GM18909 (cell line): ENCODE results near the gene CLCN3.
"Not testable (repeated sequence)": the region's sequence is repeated elsewhere in the genome, so short reads cannot be mapped to it uniquely, and the experiment has no call there.

Experiments
- ATAC-seq: cut with Tn5 transposase; IDR thresholded peaks from one replicate; pipeline ENCODE4 v1.9.1; 2021; ENCODE audit warnings: mild to moderate bottlenecking; ENCODE audit not compliant: unreplicated experiment, poor library complexity

The CLCN3 gene

DNA sequence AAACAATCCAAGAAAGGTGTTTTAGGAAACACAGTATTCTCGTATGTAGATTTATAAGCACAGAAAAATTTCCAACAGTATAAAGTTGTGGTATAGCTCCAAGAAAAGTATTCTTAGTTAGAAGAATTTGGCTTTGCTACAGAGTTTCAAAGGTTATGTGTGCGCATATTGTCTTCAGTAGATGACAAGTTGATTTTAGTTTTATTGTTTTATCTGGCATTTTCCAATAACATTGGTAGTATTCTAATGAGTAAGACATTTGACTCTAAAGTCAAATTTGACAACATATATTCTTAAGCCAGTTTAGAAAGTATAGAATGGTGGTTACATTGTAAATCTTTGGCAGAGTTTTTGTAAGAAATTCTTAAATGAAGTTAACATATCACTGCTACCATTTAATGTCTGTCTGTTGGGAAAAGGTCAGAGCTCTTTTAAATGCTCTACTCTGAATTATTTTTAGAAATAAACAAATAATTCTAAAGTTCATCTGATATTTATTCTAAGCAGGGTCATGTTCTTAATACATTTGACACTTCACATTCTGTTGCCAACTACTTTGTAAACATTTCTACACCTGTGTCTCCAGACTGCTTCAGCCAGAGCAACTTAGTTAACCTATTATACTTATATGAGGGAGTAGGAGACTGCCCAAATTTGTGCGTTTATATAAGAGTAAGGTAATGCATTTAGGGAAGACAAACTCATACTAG lies 30.0 kb downstream of the CLCN3 start:
- ATAC-seq, result no peak

DNA sequence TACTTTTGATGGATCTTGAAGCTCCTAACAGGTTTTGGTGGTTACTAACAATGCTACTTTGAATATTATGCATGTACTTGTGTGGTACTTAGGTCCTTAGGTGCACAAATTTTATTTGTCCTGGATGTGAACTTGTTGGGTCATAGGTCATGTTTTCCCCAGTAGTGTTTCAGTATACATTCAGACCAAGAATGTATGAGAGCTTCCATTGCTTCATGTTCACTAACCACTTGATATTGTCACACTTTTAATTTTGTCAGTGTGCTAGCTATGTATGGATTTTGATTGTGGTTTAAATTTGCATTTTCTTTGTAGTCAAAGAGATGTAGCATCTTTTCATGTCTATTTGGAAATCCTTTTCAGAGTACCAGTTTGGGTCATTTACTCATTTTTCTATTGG lies 32.2 kb downstream of the CLCN3 start:
- ATAC-seq, result no peak

DNA sequence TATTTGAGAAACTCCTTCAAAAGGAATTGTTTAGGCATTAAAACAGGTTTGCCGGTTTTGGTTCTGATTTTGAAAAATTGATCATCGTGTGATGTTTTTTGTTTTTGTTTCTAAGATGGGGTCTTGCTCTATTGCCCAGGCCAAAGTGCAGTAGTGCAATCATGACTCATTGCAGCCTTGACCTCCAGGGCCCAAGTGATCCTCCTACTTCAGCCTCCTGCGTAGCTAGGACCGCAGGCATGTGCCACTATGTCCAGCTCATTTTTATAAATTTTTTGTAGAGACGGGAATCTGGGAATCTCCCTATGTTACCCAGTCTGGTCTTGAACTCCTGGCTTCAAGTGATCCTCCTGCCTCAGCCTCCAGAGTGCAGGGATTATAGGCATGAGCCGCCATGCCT lies 35.0 kb downstream of the CLCN3 start:
- no peak for ATAC-seq

DNA sequence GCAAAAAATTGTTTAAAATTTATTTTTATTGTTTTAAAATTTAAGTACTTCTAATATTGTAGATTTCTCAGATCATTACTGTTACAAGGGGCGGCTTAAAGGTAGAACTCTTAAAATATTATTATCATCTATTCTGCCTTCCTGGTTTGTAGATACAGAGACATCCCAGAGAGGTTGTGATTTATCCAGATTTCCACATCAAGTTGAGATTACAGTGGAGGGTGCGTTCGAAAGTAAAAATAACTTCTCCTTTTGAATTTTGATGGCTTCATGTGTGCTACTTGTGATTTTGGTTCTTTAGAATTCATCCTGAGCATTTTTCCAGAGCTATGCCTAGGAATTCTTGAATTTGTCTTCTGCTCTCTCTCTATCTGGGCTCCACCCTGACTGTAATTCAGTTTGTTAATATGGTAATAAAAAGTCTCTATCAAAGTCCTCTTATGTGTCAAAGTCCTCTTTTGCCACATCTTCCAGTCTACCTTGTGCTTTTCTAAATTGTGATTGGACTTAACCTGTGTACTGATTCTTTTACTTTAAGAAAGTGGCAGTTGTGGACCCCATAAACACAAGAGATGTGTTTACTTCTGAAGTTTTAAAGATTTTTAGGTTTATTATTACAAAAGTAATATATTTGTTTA lies 37.2 kb downstream of the CLCN3 start:
- ATAC-seq, result no peak

DNA sequence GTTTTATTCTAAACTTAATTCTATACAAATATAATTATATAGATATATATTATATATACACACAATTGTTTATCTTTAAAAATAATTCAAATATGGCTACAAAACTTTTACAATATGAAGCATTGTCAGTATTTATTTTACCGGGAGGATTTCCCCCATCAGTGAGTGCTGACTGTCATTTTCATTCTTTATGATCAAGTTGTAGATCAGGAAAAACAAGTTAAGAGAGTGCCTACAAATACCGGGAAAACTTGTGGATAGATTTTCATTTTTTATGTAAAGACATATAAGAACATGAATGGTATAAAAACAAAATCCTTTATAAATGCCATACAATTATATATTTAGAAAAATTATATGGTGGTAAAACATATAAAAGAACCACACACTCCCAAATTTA lies 37.8 kb downstream of the CLCN3 start:
- no peak for ATAC-seq

DNA sequence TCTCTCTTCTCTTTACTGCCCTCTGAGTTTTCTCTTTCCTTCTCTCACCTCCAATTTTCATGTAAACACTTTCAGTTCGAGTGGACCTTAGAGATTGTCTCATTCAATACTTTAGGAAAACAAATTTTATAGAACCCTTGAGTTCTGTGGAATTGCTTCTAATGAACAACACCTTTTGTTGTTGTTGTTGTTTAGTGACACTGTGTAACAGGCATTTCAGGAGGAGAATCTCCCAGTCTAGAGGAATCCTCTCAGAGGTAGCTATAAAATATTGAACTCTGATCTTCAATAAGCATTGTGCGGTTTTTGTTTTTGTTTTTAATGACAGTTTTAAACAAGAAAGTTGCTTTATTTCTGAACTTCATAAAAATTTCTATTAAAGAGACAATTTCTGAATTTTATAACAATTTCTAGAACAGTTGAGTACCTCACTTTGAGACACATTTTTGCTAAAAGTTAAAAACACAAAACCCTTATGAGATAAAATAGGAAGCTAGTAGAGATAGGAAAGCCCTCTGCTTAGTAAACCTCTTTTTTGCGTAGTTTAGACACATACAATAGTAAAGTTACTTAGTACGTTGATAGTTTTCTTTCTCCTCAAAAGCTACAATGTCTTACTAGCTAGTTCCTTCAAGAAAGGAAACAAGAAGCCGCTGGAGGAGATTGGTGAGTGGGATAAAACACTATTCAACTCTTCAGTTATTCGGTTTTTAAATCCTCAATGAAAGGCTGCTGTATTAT lies 38.8 kb downstream of the CLCN3 start:
- no peak for ATAC-seq

DNA sequence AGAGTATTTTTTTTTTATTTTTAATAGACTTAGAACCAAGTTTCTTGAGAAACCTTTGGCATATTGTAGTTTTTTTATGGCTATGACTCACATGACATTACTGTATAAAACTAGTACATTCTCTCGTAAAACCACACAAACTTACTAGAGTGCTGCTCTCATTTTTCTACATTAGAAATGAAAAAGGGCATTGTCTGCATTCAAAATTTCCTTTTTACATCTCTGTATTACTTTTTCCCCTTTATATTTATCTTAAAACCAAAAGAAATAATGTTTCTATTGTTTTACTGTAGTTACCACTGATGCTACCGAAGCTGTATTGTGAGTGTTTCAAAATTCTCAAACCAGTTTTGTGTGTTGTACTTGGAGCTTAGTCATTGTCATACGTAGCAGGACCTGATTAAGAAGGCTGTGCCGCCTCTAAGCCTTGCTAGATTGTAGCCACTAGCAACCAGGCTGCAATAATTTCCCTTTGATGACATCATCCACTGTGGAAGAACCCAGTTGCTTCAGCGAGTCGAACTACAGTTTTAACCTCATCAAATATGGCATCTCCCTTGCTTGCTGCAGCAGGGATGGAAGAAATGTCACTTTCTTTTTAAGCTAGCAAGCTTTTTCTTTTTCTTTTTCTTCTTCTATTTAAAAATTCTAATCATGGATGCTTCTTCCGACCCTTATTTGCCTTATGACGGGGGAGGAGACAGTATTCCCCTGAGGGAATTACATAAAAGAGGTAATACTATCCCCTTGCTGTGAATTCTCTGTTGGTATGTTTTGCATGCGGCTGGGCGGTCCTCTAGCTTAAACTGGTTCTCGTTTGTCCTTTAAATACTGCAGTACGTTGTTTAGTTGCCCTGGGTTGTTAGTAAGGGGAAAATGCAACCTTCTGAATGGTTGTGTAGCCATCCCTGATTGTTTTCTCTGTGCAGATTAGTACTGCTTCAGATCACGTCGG lies 39.6 kb downstream of the CLCN3 start:
- ATAC-seq, result peak; percentile 97

DNA sequence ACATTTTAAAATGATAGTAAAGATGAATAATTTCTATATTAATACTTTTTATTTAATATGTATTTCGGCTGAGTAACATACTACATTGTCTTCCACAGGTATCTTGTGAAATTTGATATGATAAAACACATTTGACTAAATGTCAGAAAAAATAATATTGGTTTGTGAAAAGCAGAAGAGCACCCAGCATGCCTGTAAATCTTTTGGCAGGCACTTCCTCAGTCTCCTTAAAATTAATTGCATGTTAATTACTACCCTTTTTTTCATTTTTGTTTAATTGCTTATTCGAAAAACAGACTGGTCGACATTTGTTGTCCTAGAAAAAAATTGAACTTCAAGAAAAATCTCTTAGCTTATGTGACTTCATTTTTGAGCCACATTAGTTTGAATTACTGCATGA lies 40.6 kb downstream of the CLCN3 start:
- ATAC-seq, result no peak

DNA sequence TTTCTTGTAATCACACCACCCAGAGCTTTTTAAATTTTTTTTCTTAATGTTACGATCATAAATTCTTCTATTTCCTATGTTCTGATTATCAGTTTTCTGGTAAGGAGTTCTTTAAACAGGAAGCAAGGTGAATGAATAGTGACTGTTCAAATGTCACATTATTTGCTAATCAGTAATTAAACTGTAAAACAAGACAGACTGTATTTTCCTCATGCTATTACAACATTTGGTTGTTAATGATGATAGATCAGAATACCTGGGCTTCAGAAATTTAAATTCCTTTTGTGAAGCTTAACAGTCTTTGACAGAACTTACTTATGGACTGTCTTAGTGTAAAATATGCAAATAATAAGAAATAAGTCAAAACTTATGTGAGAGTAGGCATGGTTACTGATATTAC lies 41.4 kb downstream of the CLCN3 start:
- ATAC-seq, result no peak

DNA sequence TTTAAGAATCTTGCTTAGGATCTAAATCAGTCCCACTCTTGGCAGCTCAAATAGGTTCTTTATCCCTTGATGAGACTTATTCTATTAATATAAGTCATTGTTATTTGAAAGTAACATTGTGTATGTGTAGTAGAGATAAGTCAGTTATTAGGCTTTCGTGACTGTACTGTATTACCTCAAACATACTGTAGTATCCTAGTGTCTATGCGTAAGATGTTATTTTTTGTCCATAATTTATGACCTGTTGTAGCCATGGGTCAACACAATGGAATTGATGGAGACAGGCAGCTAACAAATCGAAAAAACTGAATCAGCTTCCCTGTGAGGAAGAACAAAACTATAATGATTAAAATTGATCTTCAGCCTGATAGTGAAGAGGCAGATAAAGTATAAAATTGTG lies 41.8 kb downstream of the CLCN3 start:
- no peak for ATAC-seq

DNA sequence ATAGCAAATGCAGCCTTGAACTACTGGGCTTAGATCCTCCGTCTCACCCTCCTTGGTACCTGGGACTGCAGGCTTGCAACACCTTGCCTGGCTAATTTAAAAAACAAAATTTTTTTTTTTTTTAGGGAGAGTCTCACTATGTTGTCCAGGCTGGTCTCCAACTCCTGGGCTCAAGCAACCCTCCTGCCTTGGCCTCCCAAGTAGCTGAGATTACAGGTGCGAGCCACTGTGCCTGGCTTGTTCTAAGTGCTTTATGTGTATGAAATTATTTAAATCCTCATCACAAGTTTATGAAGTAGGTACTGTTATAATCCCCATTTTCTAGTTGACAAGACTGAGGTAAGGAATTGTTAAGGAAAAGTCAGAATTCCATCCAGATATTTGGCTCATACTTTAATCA lies 43.0 kb downstream of the CLCN3 start:
- ATAC-seq, result no peak

DNA sequence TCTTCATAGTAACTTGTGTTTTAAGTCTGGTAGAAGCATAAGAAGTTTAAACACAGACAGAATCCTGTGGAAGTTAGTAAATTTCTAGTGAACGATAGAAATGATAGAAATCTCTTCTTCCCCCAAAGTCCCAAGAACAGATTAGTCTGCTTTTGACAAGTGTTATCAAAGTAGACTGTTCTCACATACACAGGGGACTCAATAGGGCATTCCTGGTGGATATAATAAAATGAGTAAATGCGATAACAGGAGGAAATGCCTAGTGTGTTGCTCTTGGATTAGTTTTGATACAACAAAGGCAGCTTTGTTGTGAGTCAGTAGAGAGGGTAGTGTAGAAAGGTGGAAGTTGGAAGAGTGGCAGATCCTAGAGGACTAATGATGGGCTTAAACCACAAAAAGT lies 43.5 kb downstream of the CLCN3 start:
- no peak for ATAC-seq

DNA sequence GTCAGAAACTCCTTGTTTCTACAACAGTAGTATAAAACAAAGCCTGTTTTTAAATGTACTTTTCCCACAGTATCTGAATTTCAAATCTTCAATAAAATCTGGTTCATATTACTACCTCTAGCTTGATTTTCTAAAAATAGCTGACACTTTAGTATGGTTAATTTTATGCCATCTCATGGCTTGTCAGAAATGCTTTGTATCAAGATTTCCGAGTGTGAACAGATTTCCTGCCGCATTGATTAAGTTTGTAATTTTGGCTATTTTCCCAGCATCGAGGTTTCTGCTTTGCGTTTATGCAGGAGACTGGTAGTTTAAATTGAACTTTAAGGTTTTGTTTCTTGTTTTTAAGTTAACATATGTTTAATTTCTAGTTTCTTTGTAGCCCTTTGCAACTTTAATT lies 44.2 kb downstream of the CLCN3 start:
- no peak for ATAC-seq

DNA sequence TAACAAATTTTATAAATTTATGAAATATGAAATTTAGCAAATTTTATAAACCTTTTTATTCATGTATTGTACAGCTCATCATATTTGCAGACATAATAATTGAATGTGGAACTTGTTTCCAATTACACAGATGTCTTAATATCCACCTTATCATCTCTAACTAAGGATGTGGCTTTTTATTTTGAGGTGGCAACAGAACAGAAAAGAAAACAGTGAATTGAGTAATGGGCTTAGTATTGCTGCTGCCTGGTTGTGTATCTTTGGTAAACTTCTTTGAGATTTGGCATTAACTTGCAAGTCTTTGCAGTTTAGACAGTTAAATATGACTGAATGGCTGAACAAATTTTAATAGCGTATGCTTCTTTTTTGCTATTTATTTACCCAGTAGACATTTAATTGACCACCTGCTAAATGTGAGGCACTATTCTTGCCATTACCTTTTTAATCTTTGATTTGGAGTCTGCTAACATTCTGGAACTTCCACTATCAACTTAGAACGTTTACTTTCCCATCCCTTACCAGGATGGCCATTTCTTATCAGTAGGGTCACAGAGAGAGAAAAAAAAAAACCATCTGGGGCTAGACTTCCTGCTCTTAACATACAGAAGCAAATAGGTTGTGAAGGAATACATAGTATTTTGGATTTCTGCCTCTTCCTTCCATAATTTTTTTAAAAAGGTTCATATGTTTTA lies 44.8 kb downstream of the CLCN3 start:
- ATAC-seq, result no peak

DNA sequence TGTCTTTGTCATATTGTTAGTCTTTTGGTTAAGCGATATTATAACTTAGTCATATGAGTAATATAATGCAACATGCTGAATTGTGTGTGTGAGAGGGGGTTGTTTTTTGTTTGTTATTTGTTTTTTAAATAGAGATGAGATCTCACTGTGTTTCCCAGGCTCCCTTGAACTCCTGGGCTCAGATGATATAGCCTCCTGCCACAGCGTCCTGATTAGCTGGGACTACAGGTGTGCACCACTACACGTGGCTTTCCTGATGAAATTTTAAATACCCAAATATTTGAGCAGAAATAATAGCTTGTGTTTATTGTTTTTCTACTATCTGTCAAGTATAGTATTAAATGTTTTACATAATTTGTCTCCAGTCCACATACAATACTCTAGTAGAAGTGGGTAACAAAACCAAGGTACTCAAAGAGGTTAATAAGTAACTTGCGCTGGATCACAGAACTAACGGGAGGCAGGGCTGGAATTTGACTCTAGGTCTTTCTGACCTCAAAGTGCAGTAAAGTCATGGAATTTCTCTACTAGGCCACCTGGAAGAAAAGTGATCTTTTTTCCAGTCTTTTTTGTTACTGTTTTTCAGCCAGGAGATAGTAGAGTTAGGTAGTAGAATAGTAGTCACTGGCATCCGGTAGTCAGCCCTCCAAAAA lies 47.8 kb downstream of the CLCN3 start:
- no peak for ATAC-seq

DNA sequence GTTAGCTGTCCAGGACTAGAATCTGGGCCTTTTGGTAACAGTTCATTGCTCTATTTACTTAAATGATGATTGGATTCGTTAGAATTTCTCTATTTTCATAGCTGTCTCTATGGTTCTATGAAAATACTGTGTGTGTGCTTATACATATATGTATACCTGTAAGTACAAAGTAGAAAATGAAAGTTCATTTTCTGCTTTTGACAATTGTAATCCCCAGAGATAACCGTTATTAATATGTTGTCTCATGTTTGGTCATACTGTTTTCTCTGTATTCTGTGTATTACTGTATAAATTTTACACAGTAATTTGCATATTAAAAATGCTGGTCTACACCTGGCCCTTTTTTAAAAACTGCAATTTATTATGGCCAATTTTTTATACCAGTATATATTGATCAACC lies 55.4 kb downstream of the CLCN3 start:
- ATAC-seq, result peak; percentile 80

DNA sequence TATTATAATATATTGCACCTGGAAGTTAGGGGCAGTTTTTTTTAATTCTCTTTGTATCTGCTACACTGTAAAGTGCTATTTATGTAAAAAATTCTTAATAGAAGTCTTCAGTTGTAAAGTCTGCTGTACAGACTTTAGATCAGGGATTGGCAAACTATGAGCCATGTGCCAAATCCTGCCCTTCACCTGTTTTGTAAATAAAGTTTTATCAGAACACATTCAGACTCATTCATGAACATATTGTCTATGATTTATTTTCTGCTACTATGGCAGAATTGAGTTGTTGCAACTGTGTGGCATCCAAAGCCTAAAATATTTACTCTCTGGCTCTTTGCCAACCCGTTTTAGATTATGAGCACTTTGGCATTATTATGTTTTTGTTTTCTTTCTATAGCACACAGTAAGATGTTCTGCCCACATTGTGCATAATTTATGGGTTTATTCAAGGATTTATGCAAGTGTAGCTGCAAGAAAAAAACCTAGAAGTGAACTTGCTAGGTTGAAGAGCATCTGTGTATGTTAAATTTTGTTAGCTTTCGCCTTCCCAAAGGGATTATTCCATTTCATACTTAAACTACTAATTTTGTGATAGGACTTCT lies 56.9 kb downstream of the CLCN3 start:
- no peak for ATAC-seq

DNA sequence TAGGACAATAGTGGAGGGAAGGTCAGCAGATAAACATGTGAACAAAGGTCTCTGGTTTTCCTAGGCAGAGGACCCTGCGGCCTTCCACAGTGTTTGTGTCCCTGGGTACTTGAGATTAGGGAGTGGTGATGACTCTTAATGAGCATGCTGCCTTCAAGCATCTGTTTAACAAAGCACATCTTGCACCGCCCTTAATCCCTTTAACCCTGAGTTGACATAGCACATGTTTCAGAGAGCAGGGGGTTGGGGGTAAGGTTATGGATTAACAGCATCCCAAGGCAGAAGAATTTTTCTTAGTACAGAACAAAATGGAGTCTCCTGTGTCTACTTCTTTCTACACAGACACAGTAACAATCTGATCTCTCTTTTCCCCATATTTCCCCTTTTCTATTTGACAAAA lies 58.1 kb downstream of the CLCN3 start:
- not testable (repeated sequence) for ATAC-seq

DNA sequence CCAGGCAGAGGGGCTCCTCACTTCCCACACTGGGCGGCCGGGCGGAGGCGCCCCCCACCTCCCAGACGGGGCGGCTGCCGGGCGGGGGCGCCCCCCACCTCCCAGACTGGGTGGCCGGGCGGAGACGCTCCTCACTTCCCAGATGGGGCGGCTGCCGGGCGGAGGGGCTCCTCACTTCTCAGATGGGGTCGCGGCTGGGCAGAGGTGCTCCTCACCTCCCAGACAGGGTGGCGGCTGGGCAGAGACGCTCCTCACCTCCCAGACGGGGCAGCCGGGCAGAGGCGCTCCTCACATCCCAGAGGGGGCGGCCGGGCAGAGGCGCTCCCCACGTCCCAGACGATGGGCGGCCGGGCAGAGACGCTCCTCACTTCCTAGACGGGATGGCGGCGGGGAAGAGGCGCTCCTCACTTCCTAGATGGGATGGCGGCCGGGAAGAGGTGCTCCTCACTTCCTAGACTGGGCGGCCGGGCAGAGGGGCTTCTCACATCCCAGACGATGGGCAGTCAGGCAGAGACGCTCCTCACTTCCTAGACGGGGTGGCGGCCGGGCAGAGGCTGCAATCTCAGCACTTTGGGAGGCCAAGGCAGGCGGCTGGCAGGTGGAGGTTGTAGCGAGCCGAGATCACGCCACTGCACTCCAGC lies 58.7 kb downstream of the CLCN3 start:
- ATAC-seq, result not testable (repeated sequence)
